HG02970 (cell line): ENCODE measurements around the gene ARFGEF3.

ENCODE experiments used
- ATAC-seq: cut with Tn5 transposase; IDR thresholded peaks from one replicate; pipeline ENCODE4 v1.9.1; 2021; ENCODE audit warnings: mild to moderate bottlenecking, moderate library complexity, moderate number of reproducible peaks; ENCODE audit not compliant: unreplicated experiment, low FRiP score

ARFGEF3 gene

DNA sequence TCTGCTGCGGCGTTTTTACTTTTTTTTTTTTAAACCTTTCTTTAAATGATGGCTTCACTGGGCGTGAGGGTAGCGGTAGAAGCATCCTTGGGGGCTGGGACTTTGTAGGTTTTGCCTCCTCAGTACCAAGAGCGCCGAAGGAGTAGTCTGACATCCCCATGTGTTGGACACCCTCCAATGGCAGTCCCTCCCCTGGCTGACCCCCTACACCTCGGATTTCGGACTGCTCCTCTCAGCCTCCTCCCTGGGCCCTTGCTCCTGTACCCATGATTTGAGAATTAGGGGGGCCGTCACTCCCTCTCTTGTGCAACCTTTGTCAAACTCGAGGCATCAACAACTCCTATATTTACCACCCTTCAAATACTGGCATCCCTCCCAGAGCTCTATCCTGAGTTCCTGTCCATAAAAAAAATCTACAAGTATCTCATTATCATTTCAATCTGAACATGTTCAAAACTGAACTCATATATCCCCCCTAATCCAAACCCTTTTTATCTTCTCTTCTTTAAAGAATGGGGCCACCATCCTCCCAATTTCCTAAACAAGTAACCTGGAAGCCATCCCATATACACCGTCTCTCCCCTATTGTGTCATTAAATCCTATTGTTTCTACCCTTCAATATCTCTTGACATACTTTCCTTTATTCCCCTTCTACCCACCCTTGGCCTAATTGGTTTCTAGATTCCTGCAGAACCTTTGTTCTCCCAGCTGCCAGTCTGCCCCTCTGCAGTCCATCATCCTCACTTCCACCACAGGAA, 1.2 kb upstream of the ARFGEF3 start:
- ATAC-seq = no peak

GRCh38 chr6:138161088-138161337, 726 bp upstream of the ARFGEF3 start:
- no peak for ATAC-seq

DNA sequence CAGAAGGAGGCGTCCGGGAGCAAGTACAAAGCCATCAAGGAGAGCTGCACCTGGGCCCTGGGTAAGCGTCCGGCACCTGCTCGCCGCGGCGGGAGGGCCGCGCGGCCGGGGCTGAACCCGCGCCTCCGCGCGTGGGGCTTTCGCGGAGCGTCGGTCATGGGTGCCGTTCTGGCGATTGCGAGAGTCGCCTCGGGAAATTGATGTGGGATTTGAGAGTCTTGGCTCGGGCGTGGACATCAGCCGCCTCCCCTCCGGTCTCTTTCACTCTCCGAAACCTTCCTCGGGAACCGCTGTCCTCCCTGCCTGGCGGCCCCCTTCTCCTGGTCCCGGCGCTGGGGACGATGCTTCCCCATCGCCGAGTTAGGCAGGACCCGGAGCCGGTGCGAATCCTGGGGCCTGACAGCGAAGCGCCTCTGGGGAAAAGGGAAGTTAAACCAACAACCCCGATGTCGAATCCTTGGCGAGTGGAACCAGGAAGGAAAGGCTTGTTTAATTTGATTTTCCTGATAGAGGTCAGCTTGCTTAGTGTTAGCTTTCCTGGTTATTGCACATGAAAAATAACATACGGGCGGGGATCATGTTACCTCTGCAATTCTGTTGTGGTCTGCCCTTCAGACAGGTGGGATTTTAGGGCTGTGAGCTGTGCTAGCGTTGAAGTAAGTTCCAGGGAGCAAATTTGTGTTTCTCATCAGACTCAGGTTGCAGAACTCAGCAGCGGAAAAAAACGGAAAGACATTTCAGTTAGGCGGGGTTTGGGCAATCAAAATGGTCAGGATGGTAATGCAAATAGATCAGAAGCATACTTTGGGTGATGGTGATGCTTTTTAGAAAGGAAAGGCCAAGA, 594 bp downstream of the ARFGEF3 start:
- ATAC-seq = no peak

DNA sequence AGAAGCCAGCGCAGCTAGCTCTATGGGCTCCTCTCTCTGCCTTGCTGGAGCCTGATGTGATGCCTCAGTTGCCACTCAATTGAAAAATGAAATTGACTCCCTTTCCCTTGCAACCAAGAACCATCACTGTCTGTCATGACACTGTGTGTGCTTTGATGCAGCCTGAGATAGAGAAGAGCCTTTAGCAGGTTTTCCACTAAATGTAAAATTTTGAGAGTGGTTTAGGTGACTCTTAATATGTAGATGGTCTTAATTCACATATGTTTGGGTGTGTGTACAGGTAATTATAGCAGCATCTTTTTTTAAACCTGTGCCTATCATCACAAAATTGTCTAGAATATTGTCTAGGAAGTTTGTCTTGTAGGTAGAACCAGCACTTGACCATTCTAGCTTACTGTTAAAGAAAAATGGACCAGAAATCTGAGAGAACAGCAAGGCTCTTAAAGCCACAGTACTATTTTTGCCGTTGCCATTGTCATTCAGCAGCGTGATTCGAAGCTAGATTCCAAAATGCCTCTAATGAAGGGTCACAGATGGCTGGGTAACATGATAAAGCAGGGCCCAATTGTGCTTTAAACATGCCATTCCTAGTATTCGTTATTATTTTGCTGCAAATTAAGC, 1.3 kb downstream of the ARFGEF3 start:
- ATAC-seq = no peak

DNA sequence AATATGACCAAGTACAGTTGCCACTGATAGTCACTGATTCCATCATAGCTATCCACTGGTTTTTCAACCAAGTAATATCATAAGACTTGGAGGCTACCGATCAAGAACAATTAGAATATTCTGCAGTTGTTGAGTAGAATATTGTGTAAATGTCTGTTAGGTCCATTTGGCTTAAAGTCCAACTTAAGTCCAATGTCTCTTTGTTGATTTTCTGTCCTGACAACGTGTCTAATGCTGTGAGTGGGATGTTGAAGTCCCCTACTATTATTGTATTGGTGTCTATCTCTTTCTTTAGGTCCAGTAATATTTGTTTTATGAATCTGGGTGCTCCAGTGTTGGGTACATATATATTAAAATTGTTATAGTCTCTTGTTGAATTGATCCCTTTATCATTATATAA, 13.9 kb downstream of the ARFGEF3 start:
- no peak for ATAC-seq

DNA sequence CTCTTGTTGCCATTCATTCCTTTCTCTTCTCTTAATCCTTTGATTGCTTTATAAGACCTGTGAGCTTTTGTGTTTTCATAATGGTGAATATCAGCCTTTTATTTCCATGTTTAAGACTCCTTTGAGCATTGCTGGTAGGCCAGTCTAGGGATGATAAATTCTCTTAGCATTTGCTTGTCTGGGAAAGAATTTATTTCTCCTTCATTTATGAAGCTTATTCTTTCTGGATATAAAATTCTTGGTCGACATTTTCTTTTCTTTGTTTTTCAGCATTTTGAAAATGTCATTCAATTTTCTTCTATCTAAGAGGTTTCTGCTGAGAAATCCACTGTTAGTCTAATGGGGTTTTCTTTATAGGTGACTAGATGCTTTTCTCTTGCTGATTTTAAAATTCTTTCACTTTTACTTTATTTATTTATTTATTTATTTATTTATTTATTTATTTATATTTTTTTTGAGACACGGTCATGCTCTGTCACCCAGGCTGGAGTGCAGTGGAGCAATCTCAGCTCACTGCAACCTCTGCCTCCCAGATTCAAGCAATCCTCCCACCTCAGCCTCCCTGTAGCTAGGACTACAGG, 15.0 kb downstream of the ARFGEF3 start:
- no peak for ATAC-seq

- ATAC-seq = no peak
Measured at GRCh38 chr6:138182939-138183789, 21.4 kb downstream of the ARFGEF3 start.

DNA sequence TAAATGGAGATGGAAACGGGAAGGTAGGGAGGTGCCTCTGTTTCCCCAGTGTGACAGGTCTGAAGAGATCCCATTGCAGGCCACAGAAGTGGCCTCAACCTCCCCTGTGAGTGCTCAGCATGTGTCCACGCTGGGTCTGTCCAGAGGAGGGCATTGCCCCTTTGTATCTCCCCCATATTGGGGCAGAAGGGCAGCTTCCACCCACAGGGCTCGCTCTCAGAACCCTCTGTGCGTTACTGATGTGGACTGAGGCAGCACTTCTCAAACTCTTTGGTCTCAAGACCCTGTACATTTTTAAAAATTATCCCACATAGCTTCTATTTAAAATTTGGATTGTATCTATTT, 22.0 kb downstream of the ARFGEF3 start:
- ATAC-seq = no peak

DNA sequence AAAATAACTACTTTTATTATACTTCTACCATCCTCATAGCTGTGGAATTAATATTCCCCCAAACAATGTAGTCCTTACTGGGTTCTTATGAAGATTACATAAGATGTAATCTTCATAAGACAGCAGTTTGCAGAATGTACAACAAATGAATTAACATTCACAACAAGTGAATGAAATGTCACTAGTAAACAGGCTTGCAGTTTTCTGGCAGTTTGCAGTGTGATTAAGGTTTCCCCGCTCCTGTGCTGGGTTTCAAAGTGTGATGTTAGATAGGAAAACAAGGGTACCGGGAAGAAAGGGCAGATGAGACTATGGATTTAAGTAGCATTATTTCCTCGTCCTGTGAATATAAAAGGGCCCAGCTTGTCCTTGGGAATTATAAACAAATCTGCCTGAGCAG, 22.5 kb downstream of the ARFGEF3 start:
- ATAC-seq = no peak

- ATAC-seq = no peak
Measured at GRCh38 chr6:138187156-138187555, 25.4 kb downstream of the ARFGEF3 start.

GRCh38 chr6:138188278-138188941, 26.7 kb downstream of the ARFGEF3 start:
- no peak for ATAC-seq

- ATAC-seq = no peak
Measured at GRCh38 chr6:138194287-138194686, 32.5 kb downstream of the ARFGEF3 start.

DNA sequence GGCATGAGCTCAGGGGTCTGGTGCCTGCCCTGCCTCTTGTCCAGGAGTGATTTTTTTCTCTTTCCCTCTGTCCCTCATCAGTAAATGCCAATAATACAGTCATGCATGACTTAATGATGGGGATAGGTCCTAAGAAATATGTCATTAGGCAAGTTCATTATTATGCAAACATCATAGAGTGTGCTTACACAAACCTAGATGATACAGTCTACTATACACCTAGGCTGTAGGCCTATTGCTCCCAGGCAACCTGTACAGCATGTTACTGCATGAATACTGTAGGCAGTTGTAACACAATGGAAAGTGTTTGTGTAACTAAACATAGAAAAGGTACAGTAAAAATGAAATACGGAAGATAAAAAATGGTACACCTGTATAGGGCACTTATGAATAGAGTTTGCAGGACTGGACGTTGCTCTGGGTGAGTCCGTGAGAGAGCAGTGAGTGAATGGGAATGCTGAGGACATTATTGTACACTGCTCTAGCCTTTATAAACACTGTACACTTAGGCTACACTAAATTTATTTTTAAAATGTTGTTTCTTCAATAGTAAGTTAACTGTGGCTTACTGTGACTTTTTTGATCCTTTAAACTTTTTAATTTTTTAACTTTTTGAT, 34.5 kb downstream of the ARFGEF3 start:
- no peak for ATAC-seq

GRCh38 chr6:138197570-138197969, 35.8 kb downstream of the ARFGEF3 start:
- no peak for ATAC-seq

DNA sequence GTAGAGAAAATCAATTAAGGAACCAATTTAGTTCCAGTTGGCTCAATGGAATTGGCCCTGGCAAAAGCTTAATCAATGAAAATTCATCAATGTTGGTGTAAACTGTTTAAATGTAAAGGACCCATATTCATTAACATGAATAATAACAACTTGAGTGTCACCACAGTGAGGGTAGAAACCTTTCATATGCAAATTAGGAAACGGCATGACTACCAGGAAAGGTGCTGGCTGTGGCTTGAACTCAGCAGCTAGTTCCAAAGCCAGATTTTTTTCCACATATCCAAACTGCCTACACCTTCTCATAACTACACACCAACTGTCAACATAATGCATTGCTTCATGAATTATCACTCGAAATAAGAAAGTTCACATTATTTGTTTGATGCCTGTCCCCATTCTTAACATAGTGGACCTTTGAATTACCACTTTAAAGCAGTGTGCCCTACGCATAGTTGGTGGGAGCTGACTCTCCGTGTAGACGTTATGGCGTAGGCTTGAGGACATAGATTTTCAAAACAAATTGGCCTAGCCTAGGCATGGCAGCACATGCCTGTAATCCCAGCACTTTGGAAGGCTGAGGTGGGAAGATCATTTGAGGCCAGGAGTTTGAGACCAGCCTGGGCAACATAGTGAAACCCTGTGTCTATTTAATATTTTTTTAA, 36.8 kb downstream of the ARFGEF3 start:
- ATAC-seq = no peak

DNA sequence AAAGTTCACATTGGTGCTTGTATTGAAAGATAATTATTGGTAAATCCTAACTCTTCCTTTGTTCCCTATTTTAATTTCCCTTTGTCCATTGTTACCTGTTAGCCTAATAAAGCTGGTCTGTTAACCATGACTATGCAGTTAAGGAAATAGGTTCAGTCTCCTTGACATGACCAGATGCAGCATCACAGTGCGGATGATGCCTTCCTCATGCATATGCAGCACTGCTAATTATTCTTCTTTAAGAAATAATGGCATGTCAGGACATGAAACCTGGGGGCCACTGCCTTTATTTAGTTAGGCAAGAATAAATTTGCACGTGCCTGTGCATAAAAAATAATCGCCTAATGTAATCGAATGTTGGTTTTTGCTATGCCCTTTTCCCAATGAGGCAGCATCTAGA, 40.1 kb downstream of the ARFGEF3 start:
- ATAC-seq = no peak

GRCh38 chr6:138203315-138203714, 41.6 kb downstream of the ARFGEF3 start:
- ATAC-seq = no peak

GRCh38 chr6:138204303-138204702, 42.6 kb downstream of the ARFGEF3 start:
- ATAC-seq = no peak

DNA sequence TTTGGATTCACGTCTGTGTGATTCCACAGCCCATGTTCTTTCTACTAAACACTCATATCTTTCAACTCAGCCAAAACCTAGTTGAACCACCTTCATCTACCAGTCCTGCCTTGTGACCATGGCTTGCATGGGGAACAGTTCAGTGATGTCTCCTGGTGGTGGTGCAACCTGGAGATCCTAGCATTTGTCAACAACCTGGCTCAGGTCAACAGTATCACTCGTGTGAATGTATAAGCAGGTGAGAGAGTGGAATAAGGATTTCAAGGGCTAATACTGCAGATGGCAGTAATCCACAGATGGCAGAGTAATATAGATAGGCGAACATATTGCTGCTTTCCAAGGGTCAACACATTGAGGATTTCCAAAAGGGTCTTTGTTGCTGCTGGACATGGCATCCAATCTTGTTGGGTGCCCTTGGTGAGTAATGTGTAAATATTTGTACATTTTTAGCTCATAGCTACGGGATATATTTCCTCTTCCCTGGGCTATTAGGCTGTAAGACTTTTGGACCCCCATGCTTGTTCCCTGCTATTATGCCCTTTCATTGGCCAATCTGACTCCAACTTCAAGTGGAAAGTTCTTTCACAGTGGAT, 43.1 kb downstream of the ARFGEF3 start:
- no peak for ATAC-seq
